Fibroblast of upper back skin (primary cell): ENCODE results near the gene NUTM2B.
"Not testable (repeated sequence)": the region's sequence is repeated elsewhere in the genome, so short reads cannot be mapped to it uniquely, and the experiment has no call there.

Source experiments
- DNase-seq: peaks from one replicate; pipeline ENCODE4 v3.0.0-alpha.2; 2013

NUTM2B gene

DNA sequence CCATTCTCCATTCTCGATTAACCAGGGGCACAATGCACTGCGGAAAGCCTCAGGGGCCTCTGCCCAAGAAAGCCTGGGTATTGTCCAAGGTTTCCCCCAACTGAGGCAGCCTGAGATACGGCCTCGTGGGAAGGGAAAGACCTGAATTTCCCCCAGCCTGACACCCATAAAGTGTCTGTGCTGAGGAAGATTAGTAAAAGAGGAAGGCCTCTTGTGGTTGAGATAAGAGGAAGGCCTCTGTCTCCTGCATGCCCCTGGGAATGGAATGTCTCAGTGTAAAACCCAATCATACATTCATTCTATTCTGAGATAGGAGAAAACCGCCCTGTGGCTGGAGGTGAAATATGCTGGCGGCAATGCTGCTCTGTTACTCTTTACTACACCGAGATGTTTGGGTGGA lies 41.8 kb downstream of the NUTM2B start:
- DNase-seq = not testable (repeated sequence)

GRCh38 chr10:79748510-79748909 lies 45.5 kb downstream of the NUTM2B start:
- not testable (repeated sequence) for DNase-seq

DNA sequence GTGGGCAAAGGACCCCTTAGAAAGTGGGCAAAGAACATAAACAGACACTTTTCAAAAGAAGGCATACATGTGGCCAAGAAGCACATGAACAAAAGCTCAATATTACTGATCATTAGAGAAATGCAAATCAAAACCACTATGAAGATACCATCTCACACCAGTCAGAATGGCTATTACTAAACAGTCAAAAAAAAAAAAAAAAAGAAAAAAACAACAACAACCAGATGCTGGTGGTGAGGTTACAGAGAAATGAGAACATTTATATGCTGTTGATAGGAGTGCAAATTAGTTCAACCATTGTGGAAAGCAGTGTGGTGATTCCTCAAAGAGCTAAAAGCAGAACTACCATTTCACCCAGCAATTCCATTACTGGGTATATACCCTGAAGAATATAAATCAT lies 50.6 kb downstream of the NUTM2B start:
- DNase-seq = not testable (repeated sequence)

DNA sequence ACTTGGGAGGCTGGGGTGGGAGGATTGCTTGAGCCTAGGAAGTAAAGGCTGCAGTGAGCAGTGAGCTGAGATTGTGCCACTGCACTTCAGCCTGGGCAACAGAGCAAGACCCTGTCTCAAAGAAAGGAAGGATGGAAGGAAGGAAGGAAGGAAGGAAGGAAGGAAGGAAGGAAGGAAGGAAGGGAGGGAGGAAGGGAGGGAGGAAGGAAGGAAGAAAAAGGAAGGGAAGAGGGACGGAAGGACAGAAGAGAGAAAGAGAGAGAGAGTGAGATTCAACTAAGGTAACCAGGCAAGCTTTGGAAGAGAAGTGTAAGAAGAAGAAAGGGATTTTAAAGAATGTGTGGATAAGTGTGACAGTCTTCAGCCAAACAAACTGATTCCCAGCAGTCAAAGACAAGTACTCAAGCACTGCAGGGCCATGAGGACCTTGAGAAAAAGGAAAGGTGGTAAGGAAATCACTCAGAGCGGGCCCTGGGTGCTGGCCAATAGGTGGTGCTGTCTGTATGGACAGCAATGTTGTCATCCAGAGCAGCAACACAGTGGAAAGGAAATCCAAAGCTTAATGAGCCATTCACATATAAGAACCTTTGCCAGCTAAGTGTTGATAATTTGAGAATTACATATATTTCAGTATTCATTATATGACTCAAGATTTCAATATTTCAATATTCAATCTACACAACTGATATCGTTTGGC lies 55.4 kb downstream of the NUTM2B start:
- peak; percentile 1 for DNase-seq
